Inferior parietal cortex (tissue), 1 donor: Measurements from ENCODE around the gene MMRN2.
"Not testable (repeated sequence)": the region's sequence is repeated elsewhere in the genome, so short reads cannot be mapped to it uniquely, and the experiment has no call there.

Source experiments
- DNase-seq: peaks from one replicate; pipeline ENCODE4 v3.0.0-alpha.2; 2016; ENCODE audit errors: extremely low spot score

The MMRN2 gene

DNA sequence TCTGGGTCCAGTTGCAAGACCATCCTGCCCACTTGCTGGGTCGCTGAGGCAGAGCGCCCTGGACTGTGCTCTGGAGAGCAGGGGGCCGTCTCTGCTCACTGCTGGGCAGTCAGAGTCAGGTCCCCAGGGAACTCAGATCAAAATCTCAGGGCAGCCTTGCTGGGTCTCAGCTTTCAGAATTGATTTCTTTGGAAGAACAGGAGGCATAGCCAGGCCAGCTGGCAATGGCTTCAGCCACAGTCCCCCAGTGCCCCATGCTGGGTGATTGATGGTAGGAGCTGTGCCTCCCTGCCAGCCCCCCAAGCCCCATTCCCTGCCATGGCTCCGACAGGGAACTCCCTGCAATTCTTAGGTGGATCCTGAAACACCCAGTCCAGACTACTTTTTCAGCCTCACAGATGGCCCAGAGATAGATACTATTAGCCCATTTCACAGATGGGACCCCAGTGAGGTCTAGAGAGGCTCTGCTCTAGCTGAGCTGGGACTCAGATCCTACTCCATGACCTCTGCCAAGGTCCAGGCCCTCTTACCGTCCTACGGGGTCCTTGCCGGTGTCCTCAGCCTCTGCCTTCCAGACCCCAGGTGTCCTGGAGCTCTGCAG lies 467 bp downstream of the MMRN2 start:
- DNase-seq = no peak

DNA sequence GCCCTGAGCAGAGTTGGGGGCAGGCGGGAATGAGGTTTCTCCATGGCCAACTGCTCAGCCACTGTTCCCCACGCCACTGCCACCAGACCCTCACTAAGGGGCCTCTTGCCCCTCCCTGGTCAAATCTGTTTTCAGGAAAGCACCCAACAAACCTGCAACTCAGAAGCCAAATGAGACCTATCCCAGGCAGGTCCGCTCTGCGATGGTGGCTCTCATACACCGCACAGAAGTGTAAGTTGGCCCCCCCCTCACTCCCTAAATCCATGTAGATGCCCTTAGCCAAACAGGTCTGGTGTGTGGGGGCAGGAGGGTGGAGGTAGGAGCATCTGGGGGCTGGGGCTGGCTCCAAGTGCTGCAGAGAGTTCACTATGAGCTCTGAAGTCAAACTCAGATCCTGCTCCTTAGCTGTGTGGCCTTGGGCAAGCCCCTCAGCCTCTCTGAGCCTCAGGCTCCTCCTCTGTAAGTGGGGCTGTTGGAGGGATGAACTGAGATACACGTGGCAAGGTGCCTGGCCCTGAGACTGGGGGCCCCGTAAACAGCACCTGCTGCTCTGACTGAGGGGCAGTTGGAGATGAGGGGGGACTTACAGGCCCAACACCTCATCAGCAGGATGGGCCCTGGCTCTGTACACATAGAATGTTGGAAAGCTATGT lies 1.1 kb downstream of the MMRN2 start:
- DNase-seq = no peak

DNA sequence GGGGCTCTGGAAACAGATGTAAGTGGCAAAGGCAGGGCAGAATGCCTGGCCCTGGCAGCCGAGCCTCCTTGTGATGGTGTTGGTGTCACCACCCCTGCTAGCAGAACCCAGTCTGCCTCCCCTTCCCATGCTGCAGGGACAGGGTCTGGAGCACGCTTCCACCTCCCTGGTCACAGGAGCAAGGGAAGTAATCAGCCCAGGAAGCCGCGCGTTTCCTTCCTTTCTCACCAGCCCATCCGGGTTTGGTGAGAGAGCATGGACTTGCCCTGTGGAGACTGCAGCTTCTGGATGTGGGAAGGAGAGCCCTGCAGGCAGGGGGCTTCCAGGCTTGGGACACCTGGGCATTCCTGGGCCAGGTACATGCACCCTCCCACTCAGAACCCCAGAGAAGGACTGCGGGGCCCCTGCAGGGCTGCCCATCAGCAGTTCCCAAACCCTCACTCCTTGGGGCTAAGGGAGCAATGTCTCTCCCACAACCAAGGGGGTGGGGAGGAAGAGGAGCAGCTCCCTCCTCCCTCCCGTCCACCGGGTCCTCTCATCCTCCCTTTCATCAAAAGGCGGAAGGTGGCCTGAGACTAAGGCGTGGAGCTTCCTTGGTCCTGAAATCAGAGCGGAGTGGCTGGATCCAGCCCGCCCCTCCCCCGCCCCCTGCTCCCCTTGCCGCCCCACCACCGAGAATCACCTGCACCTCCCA lies 1.8 kb downstream of the MMRN2 start:
- no peak for DNase-seq

DNA sequence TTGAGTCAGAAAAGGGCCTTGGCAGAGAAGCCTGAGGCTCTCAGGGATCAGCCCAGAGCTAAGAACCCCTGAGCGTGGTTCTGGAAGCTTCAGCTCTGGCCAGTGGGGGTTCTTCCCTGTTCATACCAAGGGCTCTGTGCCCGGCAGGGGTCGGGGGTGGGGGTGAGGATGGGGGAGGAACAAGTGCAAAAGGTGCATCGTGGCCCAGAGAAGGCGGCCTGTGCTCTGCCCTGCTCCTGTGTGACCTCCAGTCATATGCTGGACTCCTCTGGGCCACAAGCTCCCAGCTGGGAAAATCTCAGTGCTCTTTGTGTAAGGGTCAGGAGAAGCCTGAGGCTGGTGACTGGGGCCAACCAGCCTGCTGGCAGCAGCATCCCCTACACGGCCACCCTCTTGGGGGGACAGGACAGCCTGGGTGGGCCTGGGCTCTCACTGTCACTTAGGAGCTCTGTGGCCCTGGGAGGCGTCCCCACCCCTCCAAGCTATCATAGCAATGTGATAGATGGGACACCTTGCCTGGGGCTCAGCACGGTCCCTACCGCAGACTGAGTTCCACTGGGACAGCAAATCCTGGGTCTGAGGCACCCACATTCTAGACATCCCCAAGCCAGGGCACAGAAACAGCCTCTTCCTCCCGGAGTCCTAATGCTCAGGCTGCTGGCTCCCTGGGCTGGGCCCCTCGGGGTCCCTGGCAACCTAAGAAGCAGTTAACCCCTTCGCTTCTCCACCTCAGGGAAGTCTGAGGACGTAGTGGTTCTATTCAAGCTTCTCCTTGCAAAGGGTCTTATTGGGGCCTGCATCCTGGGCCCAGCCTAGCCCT lies 2.5 kb downstream of the MMRN2 start:
- no peak for DNase-seq

DNA sequence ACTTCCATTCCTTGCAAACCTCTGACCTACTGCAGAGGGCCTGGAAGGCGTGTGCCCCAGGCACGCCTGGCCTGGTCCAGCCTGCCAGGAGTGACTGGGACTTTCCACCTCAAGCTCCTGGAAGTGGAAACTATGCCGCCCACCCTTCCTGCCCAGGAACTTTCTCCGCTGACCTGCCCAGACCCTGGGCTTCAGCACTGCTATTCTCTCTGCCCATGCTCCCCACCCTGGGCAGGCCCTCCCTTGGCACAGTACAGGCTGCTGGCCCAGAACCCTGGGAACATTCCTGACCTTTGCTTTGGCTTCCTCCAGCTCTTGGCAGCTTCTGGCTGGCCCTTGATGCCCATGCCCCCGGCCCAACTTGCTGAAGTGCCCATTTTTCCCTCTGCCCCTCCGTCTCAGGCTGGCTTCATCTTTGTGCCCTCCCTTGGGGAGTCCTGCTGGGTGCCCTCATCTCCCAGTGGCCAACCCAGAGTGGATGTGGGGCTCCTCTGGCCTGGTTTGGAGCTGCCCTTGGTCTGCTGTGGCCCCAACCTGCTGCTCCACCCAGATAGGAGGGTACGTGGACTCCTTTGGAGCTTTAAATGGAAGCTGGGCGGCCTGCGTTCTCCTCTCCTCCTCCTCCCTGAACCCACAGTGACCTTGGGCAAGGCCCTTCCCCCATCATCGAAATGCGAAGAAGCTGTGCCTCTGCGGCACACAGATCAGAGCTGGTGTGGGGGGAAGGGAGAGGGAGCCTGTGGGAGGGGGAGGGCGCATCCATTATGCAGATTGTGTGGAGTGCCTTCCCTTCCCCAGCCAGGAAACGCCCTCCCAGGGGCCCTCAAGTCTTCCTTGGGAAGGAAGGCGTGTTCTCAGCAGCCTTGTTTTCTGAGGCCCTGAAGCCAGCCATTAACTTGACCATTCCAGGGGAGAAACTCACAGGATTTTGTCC lies 3.4 kb downstream of the MMRN2 start:
- no peak for DNase-seq

DNA sequence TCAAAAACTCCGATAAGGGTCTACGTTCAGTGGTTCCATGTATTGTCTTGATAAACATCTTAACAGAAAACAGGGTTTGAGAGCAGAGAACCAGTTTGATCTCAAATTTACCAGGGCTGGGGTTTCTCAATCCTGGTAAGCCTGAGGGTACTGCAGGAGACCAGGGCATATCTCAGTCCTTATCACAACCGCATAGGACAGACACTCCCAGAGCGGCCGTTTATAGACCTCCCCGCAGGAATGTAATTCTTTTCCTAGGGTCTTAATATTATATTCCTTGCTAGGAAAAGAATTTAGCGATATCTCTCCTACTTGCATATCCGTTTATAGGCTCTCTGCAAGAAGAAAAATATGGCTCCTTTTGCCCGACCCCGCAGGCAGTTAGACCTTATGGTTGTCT lies 4.7 kb downstream of the MMRN2 start:
- DNase-seq = not testable (repeated sequence)

DNA sequence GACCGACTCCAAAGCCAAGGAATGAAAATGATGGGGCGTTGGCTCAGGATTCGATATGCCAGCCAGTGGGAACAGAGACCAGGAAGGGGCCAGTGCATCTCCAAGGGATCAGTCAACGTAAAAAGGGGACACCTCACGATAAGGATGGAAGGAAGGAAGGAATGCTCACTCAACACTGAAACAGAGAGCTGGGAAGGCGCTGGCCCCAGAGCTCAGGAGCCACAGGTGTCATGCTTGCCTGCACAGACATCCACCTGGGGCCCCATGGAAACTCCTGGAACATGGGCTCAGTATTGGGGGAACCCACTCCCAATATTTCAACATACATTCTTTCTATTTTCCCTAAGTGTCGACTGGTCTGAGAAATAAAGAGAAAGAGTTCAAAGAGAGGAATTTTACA lies 5.3 kb downstream of the MMRN2 start:
- DNase-seq = no peak

DNA sequence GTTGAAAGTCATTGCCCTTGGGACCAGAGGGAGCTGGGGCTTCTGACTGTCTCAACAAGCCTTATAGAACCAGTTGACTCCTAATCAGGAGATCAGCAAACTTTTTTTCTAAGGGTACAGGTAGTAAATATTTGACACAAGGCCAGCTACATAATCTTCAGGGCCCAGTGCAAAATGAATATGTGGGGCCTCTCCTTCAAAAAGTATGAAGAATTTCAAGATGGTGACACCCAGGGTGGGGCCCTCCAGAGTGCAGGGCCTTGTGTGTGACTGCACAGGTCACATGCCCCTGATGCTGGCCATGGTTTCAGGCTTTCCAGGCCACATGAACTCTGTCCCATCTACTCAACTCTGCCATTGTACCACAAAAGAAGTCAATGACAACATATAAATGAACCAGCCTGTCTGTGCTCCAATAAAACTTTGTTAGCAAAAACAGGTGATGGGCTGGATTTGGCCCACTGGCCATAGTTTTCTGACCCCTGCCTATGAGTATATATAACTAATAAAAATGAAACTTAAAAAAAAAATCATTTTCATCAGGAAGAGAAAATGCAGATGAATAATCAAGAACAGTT lies 6.1 kb downstream of the MMRN2 start:
- no peak for DNase-seq

DNA sequence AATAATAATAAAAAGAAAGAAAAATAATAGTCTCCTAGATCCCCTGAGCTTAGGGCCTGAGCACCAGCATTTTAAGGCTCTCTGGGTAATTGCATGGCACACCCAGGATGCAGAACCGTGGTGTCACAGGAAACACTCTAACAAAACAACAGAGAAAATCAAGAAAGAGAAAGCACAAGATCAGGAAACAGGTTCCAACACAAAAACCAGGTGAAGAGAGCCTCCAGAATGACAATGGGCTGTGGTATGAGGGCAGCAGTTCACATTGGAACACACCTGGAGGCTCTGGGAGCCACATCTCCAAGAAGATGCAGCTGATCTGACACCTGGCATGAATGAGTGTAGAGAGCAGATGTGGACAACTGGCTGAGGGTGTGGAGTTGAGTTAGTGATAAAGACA lies 7.1 kb downstream of the MMRN2 start:
- DNase-seq = no peak

DNA sequence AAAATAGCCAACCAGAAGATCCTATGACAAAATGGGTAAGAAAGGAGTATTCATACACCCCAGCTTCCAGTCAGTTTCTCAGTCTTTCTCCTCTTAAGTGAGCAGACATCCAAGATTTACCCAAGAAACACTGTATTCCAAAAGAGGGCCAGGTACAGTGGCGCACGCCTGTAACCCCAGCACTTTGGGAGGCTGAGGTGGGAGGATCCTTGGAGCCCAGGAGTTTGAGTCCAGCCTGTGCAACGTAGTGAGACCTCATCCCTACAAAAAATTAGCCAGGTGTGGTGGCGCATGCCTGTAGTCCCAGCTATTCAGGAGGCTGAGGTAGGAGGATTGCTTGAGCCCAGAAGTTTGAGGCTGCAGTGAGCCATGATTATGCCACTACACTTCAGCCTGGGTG lies 9.6 kb downstream of the MMRN2 start:
- DNase-seq = not testable (repeated sequence)

DNA sequence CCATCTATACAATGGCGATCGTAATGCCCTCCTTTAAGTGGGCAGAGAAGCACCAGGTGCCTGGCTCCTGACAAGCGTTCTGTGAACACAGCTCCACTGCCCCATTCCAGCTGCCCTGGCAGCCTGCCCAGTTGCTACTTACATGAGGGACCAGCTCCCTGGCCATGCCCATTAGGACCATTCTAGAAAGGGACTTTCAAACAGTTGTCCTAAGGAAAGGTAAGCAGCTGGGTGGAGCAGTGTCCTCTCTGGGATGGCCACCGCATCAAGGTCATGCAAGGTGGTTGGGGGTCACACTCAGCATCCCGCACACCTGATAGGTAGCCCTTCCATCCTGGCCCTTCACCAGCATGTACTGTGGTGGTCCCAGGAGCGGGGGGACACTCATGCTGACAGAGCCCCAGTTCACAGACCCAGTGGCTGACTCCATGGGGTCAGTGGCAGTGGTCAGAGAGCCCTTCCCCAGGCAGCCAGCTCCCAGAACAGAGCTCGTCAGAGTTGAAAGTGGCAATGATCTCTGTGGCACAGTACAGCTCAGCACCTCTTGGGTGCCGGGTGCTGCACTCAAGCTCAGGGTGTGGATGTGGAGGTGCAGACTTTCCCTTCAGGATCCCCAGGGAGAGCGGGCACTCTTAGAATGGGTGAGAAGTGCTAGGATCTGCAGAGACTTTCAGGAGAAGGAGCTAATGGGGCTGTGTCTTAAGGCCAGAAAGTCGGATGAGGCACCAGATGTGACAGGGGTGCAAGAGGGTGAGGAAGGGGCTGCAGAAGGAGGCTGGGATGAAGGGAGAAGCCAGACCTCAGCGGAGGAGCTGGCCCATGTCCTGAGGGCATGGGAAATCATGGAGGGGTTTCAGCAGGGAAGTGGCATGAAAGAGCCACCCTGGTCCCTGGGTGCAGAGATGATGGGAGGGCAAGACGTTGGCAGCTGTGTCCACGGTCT lies 10.9 kb downstream of the MMRN2 start:
- no peak for DNase-seq

DNA sequence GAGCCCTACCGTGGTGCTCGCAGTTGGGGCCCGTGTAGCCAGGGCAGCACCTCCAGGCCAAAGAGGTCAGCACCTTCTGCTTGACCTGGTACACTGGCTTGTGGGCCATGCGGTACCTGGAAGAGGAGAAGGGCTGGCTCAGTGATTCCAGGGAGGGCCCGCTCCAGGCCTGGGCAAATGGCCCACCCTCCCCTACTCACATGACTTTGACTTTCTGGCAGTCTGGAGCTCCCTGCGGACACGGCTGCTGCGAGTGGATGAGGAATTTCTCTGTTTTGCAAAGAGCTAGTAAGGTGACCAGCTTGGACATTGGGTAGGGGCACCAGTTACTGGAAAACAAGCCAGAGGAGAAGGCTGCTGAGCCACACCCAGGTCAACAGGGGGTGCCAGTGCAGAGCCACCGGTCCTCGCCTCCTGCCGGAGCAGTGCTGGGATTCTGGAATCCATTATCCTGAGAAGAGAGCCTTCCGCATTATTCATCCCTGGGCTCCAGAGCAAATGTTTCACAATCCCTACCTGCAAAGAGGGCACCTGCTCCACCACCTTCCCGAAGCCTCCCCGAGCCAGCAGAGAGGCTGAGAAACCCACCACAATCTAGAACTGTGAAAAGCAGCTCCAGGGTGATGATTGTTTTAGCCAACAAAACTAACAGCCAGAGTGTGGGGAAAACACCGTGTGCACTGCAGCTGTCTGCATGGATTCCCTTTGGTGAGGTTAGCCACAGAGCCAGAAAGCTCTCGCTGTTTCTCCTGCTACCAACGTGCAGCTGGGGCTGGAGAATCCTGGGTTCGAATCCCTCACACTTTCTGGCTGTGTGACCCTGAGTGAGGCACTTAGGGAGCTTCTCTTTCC lies 11.8 kb downstream of the MMRN2 start:
- DNase-seq = no peak

DNA sequence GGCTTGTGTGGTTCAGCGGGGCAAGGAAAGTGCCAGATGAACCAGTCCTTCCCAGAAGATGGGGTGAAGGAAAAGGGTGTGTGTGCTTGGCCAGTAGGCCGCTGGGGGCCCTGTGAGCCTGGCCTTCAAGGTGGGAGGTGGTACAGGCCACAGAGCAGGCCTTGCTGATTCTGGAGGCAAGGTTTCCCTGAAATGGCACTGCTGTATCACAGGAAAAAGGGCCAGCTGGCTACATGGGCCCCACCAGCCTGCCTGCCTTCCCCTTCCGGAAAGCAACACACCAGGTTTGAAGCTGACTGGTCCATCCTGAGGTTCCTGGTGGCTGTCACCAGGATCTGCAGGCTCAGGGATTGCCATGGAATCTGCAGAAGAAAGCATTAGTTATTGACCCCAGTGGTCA lies 12.5 kb downstream of the MMRN2 start:
- no peak for DNase-seq

DNA sequence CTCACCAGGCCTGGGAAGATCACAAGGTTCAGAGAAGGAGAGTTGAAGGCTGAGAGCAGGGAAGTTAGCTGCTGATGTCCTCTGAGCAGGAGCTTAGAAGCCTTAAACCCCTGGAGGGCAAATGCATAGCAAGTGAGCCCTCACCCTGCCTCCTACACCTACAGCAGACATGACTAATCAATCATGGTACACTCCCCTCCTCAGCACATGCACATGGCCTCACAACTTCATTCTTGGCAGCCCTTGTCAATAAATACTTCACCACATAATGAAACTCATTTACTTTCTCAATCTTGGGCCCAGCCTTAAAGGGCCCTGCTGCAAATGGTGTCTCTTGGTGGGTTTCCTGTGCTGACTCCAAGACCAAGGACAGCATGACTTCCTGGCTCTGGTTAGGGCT lies 12.9 kb downstream of the MMRN2 start:
- no peak for DNase-seq

DNA sequence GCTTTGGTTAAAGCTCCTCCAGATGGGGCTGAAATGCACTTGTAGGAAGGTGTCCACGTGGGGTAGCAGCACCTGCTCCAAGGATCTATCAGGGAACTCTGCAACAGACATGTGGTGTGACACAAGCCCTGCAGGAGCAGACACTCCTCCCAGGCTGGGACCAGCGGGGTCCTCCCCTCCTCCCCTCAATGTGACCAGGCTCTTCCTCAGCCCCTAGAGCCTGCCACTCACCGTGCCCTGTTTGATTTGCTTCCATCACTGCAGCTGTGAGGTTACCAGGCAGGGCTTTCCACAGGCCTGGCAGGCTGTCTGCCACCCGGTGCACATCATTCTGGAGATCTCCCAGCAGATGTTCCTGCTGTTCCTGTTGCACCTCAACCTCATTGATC lies 13.4 kb downstream of the MMRN2 start:
- DNase-seq = no peak

DNA sequence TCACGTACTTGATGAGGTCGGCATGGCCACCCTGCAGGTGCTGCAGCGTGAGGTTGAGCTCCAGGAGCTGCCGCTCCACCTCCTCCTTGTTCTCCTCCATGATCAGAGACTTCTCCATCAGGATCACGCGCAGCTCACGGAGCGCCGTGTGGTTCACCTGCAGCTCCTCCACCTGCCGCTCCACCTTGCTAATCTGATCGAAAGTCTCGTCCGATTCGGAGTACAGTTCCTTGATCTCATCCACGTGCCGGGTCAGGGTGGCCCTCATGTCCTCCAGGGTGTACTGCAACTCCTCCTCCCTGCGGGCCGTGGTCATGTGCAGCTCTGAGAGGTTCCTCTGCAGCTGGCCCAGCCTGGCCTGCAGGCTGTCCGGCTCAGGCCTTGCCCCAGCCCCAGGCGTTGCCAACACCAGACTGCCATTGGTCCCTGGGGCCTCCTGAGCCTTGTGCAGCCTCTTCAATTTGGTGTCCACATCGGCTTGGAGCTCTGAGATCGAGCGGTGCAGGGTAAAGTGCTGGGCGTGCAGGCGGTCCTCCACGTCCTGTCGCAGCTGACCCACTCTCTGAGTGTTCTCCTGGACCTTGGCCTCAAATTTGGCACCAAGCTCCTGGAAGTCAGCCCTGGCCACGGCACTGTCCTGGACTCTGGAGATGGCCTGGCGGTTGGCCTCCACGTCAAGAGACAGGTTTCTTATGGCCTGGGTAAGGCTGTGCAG lies 13.9 kb downstream of the MMRN2 start:
- DNase-seq = no peak

DNA sequence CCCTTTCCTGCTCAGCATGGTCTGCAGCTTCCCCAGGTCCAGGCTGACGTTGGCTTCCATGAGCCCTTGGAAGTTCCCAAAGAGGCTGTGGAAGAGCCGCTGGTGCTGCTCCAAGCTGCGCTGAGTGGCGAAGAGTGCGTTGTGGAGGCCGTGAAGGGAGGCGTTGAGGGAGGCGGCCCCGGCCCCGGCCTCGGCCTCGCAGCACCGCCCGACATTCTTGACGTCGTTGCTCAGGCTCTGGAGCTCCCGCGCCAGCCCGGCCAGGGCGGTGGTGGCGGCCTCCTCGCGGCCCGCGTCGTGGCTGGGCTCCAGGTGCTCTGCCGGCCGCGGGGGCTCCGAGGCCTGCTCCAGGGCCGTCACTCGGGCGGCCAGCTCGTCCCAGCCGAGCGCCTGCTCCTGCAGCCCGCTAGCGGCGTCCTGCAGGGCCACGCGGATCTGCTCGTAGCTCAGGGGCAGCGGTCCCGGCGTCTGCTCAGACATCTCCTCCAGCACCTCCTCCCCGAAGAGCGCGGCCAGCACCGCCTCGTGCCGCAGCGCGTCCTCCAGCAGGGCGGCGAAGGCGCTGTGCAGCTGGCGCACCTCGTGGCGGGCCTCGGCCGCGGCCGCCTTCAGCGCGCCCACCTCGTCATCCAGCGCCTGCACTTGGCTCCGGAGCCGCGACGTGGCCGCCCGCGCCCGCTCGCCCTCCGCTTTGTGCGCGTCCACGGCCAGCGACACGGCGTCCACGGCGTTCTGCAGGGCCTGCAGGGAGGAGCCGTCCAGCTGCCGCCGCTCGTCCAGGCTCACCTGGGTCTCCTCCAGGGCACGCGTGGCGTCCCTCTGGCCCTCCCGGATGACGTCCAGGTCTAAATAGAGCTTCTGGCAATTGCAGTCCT lies 14.7 kb downstream of the MMRN2 start:
- DNase-seq = no peak
